Measurements from ENCODE around the gene TRIM29.

The TRIM29 gene

DNA sequence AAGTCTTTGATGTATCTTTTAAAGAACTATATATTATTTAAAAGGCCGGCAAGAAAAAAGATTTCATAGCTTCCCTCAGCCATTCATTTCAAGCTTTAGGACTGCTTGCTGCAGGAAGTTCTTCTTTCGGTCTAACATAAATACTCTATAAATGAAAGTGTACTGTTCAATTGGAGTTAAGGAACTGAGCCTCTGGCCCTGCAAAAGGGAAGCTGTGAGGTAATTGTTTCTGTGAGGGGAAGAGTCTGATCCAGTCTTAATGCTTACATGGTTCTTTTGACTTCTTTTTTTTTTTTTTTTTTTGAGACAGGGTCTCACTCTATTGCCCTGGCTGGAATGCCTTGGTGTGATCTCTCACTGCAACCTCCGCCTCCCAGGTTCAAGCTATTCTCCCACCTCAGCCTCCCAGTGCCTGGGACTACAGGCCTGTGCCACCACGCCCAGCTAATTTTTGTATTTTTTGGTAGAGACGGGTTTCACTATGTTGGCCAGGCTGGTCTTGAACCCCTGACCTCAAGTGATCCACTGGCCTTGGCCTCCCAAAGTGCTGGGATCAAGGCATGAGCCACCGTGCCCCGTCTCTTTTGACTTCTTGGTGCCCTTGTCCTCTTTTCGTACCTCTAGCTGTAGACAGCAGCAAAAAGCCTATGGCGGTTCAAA is 4.7 kb upstream of the TRIM29 start:
- TF ChIP-seq, protein P1, sequence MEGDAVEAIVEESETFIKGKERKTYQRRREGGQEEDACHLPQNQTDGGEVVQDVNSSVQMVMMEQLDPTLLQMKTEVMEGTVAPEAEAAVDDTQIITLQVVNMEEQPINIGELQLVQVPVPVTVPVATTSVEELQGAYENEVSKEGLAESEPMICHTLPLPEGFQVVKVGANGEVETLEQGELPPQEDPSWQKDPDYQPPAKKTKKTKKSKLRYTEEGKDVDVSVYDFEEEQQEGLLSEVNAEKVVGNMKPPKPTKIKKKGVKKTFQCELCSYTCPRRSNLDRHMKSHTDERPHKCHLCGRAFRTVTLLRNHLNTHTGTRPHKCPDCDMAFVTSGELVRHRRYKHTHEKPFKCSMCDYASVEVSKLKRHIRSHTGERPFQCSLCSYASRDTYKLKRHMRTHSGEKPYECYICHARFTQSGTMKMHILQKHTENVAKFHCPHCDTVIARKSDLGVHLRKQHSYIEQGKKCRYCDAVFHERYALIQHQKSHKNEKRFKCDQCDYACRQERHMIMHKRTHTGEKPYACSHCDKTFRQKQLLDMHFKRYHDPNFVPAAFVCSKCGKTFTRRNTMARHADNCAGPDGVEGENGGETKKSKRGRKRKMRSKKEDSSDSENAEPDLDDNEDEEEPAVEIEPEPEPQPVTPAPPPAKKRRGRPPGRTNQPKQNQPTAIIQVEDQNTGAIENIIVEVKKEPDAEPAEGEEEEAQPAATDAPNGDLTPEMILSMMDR (IDR thresholded peaks at IDR 0.05; ENCODE audit: borderline replicate concordance, insufficient read depth, low read depth, low read length): no peak
- no peak overlapping the region for H3K4me3 ChIP-seq (ENCODE audit: low read depth, low read length)

DNA sequence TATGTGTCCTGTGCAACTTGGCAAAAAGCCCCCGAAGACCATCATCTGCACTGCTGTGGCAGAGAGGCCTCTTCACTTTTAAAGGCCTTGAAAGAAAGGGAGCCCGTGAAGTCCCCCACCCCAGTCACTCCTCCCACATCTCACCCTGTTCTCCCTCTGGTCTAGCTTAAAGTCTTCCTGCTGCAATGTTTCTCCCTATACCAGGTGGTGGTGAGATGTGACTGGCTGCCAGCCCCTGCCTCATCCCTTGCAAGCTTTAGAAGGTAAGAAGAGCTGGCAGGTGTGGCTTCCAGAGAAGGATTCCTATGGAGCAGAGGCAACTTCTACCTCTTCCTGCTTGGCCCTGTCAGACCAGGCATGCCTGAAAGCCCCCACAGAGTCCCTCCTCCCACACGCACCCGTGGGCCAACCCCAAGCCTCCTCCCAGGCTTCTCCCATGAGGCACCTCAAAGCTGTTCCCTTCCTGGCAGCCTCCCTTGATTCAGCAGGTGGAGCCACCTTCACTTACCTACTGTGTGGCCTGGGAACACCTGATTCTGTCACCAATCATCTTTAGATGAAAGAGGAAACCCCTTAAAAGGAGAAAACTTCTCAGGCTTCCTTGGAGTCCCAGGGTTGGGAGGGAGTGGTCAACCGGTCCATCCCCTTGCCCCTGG is 4.0 kb upstream of the TRIM29 start:
- no peak overlapping the region for H3K4me3 ChIP-seq (ENCODE audit: low read depth, low read length)
- TF ChIP-seq, protein P1 (IDR thresholded peaks at IDR 0.05; ENCODE audit: borderline replicate concordance, insufficient read depth, low read depth, low read length): no peak

DNA sequence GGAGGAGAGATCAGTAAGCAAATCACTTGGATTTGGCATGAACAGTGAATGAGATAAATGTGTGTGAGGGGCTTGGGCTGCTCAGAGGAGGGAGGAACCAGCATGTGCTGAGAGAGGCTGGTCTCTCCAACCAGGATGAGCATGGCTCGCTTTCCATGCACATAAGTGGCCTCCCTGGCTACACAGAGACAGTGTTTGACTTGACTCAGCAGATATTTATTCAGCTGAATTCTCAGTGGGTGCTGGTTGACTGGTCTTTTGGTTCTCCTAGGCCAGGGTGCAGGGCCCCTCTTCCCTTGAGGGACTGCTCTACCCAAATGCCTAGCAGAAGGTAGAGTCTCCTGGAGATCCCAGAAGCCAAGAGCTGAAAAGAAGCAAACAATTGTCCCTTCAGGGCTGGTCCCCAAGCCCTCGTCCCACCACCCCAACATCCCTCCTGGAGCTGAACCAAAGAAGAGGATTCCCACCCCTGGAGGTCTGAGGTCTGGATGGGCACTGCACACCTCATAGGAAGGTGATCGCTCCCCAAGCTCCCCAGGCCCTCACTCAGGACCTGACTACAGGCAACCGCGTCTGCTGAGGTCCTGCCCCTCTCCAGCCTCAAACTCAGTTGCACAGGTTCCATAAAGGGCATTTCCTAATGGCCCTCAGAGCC is 3.3 kb upstream of the TRIM29 start:
- TF ChIP-seq, protein P1 (IDR thresholded peaks at IDR 0.05; ENCODE audit: borderline replicate concordance, insufficient read depth, low read depth, low read length): no peak
- H3K4me3 ChIP-seq (ENCODE audit: low read depth, low read length): no peak overlapping the region

DNA sequence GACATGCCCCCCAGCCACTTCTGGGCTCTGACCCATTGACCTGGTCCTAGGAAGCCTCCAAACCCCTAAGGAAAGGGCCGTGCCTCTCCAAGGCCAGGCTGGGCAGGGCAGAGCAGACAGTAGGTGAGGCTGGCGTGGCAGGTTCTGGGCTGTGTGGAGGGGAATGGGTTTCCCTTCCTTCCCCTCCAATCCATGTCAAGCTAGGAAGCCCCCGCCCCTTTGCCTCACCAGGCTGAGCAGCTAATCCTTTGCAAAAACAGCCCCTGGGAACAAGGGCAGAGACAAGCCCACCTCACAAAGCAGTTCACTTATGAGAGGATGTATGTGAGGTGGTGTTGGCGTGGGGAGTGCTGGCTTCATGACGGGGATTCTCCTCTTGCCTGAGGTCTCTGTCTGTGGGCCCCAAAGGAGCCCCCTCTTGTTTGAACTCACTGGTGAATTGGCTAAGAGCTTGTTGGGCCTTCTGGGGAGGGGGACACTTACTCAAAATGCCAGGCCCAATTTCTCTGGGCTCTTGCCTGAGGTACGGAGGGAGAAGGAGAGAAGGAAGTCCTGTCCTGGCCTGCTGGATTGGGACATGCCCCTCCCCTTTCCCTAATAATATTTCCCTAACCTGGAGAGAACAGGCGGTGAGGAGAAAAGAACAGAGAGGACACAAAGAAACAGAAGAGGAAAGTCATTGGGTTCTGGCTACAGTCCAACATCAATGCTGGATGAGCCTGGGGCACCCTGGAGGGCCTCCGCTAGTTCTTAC is 1.6 kb upstream of the TRIM29 start:
- TF ChIP-seq, protein P1 (IDR thresholded peaks at IDR 0.05; ENCODE audit: borderline replicate concordance, insufficient read depth, low read depth, low read length): no peak
- no peak overlapping the region for H3K4me3 ChIP-seq (ENCODE audit: low read depth, low read length)

DNA sequence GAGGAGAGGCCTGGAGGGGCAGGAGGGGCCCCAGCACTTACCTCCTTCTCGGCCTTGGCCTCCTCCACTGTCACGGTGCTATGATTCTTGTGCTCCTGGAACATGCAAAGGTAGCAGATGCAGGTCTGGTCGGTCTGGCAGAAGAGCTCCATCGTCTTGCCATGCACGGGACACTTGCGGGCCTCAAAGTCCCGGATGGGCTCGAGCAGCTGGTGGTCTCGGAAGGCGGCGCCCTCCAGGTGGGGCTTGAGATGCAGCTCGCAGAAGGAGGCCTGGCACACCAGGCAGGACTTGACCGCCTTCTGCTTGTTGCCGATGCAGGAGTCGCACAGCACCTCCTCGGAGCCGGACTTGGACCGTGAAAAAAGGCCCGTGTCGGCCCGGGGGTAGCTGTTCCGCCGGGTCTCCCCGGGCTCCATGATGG is 714 bp downstream of the TRIM29 start:
- H3K4me3 ChIP-seq (ENCODE audit: low read depth, low read length): no peak overlapping the region
- TF ChIP-seq, protein P1 (IDR thresholded peaks at IDR 0.05; ENCODE audit: borderline replicate concordance, insufficient read depth, low read depth, low read length): no peak

DNA sequence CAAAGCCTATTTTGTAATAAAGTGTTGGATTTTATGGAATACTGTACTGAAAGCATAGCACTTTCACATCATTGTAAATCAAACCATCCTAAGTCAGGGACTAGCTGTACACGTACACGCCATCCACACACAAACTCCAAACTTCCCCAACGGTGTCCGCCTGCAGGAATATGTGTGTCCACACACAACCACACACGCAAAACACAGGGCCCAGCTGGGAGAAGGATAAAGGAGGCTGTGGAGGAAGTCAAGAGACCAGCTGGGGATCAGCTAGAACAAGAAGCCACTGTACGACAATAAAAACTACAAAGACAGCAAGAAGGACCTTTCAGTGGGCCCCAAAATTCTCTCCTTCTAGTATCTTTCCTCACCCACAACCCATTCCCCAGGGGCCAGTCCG is 1.6 kb downstream of the TRIM29 start:
- no peak overlapping the region for H3K4me3 ChIP-seq (ENCODE audit: low read depth, low read length)
- TF ChIP-seq, protein P1 (IDR thresholded peaks at IDR 0.05; ENCODE audit: borderline replicate concordance, insufficient read depth, low read depth, low read length): no peak
